ENCODE data around the gene SMIM23. TPM values are rescaled to one million over a fixed set of nuclear protein-coding genes. Genes with fewer than 3 reads are reported as not detected.

Gene SMIM23
- total RNA-seq, 3 donors from 2014 or later: not detected

GRCh38 chr5:171816666-171817065 lies 31.0 kb downstream of the SMIM23 start:
- intact Hi-C loops (cut with DNase I; ENCODE audit: low total_unique reads): no loop called here
- no peaks in the 10 kb centered on the region for H3K4me1 ChIP-seq
- no peak overlapping the region for H3K27ac ChIP-seq
- DNase-seq (ENCODE audit: low spot score in 2 of 2): no peak
- H3K4me3 ChIP-seq: no peak overlapping the region
- H3K9me3 ChIP-seq: peaks cover 5 to 7% of the 10 kb centered on the region in 2 donors
- TF ChIP-seq CTCF (IDR thresholded peaks at IDR 0.05) (no peak), POLR2A (IDR thresholded peaks at IDR 0.05) (no peak), POLR2AphosphoS5 (IDR thresholded peaks at IDR 0.05) (no peak)
- no peaks in the 10 kb centered on the region for H3K36me3 ChIP-seq
- H3K27me3 ChIP-seq: no peaks in the 10 kb centered on the region

GRCh38 chr5:171820561-171820960 lies 34.9 kb downstream of the SMIM23 start:
- Histone ChIP-seq H3K4me3 (no peak overlapping the region), H3K4me1 (no peaks in the 10 kb centered on the region), H3K27ac (no peak overlapping the region), H3K27me3 (no peaks in the 10 kb centered on the region), H3K36me3 (no peaks in the 10 kb centered on the region), H3K9me3 (no peaks in the 10 kb centered on the region)
- intact Hi-C loops (cut with DNase I; ENCODE audit: low total_unique reads): loop anchor here (10.0 kb wide), 1 partner anchor 1236 kb away; no protein-coding TSS in a partner anchor
- TF ChIP-seq POLR2A (IDR thresholded peaks at IDR 0.05) (no peak), POLR2AphosphoS5 (IDR thresholded peaks at IDR 0.05) (no peak), CTCF (IDR thresholded peaks at IDR 0.05) (no peak)
- DNase-seq (ENCODE audit: low spot score in 2 of 2): no peak

- Histone ChIP-seq H3K9me3 (no peaks in the 10 kb centered on the region), H3K4me1 (no peaks in the 10 kb centered on the region), H3K27me3 (no peaks in the 10 kb centered on the region), H3K27ac (no peak overlapping the region), H3K4me3 (no peak overlapping the region), H3K36me3 (no peaks in the 10 kb centered on the region)
- TF ChIP-seq POLR2A (IDR thresholded peaks at IDR 0.05): no peak
- TF ChIP-seq CTCF (IDR thresholded peaks at IDR 0.05): no peak
- no peak for TF ChIP-seq POLR2AphosphoS5 (IDR thresholded peaks at IDR 0.05)
- intact Hi-C loops (cut with DNase I; ENCODE audit: low total_unique reads): loop anchor here (10.0 kb wide), 1 partner anchor 1236 kb away; no protein-coding TSS in a partner anchor
- DNase-seq (ENCODE audit: low spot score in 2 of 2): no peak
Measured at GRCh38 chr5:171821286-171821685, 35.7 kb downstream of the SMIM23 start.

- Histone ChIP-seq H3K27ac (no peak overlapping the region), H3K4me1 (no peaks in the 10 kb centered on the region), H3K4me3 (no peak overlapping the region), H3K36me3 (no peaks in the 10 kb centered on the region), H3K9me3 (no peaks in the 10 kb centered on the region), H3K27me3 (no peaks in the 10 kb centered on the region)
- no peak for TF ChIP-seq POLR2A (IDR thresholded peaks at IDR 0.05)
- intact Hi-C loops (cut with DNase I; ENCODE audit: low total_unique reads): loop anchor here (10.0 kb wide), 1 partner anchor 1238 kb away; no protein-coding TSS in a partner anchor
- no peak for DNase-seq (ENCODE audit: low spot score in 2 of 2)
Measured at GRCh38 chr5:171823269-171823668, 37.7 kb downstream of the SMIM23 start.

- intact Hi-C loops (cut with DNase I; ENCODE audit: low total_unique reads): loop anchor here (10.0 kb wide), 1 partner anchor 1240 kb away; no protein-coding TSS in a partner anchor
- Histone ChIP-seq H3K27me3 (no peaks in the 10 kb centered on the region), H3K27ac (no peak overlapping the region), H3K4me1 (no peaks in the 10 kb centered on the region), H3K9me3 (peaks cover 0 to 7% of the 10 kb centered on the region in 2 donors), H3K36me3 (no peaks in the 10 kb centered on the region), H3K4me3 (no peak overlapping the region)
- TF ChIP-seq CTCF (IDR thresholded peaks at IDR 0.05) (no peak), POLR2AphosphoS5 (IDR thresholded peaks at IDR 0.05) (no peak), POLR2A (IDR thresholded peaks at IDR 0.05) (no peak)
- no peak for DNase-seq (ENCODE audit: low spot score in 2 of 2)
Measured at GRCh38 chr5:171825051-171825450, 39.4 kb downstream of the SMIM23 start.

Measured in breast epithelium (tissue), 4 donors.